DMS114 treated with DMSO at 0.1 percent for 48 hours (cell line): Measurements from ENCODE around the gene FDX2.
"Not testable (repeated sequence)": the region's sequence is repeated elsewhere in the genome, so short reads cannot be mapped to it uniquely, and the experiment has no call there.

Source experiments
- DNase-seq: peaks from one replicate; lab custom pipeline; 2025; ENCODE audit not compliant: unreplicated experiment; lab: John Stamatoyannopoulos, UW

The FDX2 gene

DNA sequence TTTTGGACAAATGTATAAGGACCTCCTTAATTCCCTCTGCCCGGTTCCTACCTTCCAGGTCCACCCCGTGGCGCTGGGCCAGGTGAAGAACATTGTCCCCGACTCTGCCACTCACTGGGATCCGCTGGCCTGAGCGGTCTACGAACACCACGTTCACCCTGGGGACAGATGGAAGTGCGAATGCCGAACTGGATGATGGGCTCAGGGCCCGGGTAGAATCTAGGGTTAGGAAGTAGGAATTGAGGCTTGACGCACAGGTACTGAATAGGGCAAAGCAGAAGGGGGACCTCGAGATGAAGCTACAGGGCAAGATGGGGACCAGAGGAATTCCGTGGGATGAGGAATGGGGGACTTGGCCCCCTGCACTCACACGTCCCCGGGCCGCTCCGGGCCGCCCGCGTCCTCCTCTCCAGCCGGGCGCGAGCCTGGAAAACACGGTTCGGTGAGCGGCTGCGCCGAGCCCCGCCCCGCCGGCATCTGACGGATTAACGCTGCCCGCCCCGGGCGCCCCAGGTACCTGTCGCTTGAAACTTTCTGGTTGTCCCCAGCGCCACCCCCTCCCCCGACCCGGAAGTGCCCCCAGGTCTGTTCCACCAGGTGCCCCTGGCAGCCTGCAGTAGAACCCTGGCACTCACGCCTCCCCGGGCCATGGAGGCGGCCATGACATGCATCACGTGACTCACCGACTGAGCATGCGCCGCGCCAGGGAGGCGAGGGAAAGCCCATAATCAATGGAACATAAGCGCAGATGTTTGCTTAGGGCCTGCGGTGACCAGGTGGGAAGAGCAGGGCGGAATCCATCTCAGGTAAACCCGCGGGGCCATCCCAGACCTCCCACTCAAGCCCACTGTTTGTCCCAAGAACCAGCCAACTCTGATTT, at the start of gene FDX2:
TSS of gene FDX2 (minus strand) at position 681 of the 880 bp plus-strand sequence. CDS start at position 662, 19 bp downstream.
- DNase-seq, result peak; percentile 35

DNA sequence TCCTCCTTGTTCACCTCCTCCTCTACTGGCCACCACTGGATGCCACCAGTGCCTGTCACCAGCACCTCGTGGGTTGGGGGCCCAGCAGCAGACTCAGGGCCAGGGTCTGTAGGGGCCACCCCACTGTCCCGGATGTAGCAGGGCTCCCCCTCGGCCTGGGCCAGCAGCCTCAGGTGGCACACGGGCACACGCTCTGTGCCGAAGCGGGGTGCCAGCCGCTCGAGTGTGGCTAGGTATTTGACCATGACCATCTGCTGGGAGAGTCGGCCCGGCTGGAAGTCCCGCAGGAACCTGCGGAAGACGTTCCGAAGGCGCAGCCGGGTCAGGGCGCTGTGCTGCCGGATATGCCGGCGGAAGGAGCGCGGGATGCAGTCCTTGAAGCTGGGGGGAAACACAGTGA, 49.7 kb upstream of the FDX2 start:
- DNase-seq, result no peak

DNA sequence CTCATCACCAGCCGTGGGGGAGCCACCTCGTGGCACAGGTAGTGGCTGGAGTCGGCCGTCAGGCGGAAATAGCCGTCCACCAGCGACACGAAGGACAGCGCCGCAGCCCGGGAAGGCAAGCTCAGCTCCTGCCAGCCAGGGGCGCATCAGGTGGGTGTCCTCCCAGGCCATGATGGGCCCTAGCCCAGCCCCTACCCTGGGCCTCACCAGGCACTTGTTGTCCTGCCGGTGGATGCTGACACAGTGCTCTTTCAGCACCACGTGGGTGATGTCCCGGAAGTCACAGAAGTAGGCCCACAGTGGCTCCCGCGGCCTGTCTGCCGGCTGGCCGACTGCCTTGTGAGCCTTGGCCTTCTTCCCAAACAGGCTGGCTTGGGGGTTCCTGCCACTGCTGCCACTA, 48.8 kb upstream of the FDX2 start:
- DNase-seq, result no peak

DNA sequence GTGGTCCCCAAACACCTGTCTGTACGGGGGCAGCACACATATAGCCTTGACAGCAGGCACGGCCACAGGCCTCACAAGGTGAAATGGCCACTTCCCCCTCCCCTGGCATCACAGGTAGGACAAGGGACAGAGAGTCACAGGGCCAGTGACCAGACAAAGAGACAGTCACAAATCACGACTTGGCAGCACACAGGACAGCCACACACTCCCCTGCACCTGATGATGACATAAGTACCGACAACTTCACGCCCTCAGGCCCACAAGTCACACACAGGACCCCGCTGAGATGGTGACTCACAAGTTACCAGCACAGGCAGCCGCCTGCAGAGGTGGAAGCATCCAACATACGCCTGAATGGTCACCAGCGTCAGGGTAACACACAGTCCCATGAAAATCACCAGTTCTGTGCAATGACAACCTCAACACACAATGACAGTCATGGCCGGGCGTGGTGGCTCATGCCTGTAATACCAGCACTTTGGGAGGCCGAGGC, 48.0 kb upstream of the FDX2 start:
- DNase-seq, result no peak

DNA sequence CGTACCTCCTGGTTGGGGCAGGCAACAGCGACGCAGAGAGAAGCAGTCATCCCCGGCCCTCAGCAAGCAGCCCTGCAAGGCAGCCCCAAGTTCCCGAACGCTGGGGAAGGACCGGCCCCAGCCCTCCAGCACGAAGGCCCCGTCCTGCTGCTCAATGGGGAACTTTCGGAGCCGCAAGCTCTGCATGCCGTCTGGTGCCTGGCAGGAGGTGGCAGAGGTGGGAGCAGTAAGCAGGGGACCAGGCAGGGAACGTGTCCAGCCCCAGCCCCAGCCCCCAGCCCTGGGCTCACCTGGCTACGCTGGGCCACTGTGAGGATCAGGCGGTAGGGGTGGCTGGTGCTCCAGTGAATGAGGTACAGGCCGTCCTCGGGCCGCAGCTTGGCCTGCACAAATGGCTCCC, 46.4 kb upstream of the FDX2 start:
- no peak for DNase-seq

DNA sequence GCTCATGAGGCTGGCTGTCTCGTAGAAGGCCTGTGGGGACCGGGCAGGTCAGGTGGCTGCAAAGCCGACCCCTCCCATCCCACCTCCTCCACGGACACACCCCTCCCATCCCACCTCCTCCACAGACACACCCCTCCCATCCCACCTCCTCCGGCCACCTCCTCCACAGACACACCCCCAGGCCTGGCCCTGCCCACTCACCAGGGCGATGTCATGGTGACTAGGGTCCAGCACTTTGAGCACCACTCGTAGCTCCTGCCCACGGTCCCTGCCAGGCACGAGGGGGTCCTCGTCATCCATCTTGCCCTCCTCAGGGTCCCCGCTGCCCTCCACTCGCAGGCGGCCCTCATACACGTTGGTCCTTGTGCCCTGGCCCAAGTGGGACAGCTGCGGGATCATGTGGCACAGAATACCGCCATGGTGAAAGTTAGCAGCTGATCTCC, 45.8 kb upstream of the FDX2 start:
- no peak for DNase-seq

DNA sequence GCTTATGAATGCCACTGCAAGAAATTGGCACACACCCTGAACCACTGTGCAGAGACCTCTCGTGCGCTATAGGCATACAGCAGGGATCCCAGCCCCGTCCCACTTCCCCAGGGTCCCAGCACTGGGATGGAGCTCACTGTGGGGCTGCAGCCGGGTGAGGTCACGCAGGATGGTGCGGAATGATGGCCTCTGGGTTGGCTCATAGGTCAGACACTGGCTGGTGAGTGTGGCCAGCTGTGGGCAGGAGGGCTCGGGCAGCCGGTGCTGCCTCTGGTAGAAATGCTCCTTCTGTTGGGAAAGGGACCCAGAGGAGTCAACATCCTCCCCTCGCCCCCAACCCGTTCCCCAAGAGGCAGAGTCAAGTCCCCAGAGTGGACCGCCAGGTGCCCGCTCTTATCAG, 40.6 kb upstream of the FDX2 start:
- no peak for DNase-seq

DNA sequence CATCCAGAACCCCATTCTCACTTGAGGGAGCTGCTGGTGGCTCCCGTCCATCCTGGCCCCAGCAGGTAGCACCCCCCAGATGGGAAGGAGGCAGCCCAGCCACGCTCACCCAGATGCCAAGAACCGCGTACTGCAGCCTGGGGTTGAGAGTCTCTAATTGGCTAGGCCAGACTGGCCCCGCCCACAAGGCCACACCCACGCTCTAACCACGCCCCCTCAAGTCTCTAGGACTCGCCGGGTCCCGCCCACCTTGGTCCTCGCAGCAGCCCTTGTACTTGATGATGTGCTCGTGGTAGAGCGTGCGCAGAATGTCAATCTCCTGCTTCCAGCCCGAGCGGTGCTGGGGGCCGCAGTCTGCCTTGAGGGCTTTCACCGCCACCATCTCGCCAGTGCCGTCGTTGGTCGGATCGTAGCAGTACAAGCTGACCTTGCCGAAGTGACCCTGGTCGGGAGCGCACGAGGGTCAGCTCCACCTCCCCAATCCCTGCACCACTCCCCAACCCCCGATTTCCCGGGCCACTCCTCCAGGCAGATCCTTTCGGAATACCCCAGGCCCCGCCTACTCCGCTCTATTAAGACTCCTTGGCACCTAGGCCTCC, 38.1 kb upstream of the FDX2 start:
- no peak for DNase-seq

DNA sequence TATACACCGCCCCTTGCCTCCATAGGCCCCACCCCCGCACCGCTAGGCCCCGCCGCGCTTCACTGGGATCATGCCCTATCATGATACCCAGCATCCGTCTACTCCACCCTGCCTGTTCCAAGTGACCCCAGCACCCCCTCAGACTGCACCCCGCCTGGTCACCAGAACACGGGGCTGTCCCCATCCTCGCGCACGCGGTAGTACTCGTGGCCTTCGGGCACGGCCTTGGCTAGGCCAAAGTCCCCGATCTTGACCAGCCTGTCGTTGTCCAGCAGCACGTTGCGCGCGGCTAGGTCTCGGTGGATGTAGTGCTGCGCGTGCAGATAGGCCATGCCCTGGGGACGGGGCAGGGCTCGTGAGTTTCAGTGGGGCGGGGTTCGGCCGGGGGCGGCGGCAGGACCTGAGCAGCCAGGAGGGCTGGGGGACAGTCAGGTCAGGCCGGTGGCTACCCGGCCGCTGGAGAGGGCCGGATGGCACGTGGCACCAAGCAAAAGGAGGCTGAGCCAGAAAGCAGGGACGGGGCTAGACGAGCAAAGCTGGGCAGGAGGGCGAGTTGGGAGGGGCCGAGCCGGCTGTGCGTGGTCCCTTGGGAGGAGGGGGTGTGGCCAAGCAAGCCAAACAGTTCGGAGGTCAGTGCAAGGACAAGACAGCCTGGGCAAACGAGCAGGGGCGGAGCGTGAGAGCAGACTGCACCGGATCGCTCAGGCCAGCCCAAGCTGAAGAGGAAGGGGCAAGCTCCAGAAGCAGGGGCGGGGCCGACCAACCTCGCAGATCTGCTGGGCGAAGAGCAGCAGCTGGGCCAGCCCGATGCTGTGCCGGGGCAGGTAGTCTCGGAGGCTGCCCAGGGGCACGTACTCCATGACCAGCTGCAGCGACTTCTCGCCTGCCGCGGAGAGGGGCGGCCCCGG, 37.2 kb upstream of the FDX2 start:
- no peak for DNase-seq

DNA sequence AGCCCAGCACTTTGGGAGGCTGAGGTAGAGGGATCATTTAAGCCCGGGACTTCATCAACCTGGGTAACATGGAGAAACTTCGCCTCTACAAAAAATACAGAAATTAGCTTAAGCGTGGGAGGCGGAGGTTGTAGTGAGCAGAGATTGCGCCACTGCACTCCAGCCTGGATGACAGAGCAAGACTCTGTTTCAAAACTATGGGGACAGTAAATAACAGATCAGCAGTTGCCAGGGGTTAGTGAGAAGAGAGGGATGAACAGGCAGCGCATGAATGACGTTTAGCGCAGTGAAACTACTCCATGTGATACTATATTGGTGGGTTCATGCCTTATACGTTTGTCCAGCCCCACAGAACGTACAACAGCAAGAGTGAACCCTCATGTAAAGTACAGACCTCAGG, 30.7 kb upstream of the FDX2 start:
- DNase-seq, result no peak

DNA sequence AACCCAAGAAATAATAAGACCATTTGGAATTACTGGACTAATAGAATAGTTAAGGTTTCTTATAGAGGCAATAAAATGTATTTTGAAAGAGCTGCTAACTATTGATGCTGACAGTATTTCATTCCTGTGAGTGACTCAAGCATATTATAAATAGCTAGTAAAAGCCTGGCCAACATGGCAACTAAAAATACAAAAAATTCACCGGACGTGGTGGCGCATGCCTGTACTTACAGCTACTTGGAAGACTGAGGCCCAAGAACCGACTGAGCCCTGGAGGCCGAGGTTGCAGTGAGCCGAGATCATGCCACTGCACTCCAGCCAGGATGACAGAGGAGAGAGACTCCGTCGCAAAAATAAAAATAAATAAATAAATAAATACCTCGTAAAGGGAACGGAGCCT, 29.0 kb upstream of the FDX2 start:
- DNase-seq, result no peak

DNA sequence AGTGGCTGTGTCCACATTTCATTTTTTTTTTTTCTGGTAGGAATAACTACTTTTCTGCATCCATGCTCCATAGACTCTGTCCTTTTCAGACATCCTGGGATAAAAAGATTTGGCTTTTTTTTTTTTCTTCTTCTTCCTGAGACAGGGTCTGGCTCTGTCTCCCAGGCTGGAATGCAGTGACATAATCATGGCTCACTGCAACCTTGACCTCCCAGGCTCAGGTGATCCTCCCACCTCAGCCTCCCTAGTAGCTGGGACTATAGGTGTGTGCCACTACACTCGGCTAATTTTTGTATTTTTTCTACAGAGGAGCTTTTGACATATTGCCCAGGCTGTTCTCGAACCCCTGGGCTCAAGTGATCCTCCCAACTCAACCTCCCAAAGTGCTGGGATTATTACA, 27.7 kb upstream of the FDX2 start:
- no peak for DNase-seq

DNA sequence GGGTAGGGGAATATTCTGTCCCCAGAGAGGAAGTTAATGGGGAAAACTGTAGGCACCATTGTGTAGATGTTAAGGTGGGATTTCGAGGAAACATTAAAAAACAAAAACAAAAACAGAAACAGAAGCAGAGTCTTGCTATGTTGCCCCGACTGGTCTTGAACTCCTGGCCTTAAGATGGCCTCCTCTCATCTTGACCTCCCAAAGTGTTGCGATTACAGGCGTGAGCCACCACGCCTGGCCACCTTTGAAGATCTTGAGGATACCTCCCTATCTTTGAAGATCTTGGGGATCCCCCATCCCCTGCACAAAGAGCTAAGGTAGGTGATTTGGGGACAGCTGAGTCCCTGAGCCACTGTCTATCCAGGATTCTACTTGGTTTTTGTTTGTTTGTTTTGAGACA, 24.2 kb upstream of the FDX2 start:
- DNase-seq, result no peak

DNA sequence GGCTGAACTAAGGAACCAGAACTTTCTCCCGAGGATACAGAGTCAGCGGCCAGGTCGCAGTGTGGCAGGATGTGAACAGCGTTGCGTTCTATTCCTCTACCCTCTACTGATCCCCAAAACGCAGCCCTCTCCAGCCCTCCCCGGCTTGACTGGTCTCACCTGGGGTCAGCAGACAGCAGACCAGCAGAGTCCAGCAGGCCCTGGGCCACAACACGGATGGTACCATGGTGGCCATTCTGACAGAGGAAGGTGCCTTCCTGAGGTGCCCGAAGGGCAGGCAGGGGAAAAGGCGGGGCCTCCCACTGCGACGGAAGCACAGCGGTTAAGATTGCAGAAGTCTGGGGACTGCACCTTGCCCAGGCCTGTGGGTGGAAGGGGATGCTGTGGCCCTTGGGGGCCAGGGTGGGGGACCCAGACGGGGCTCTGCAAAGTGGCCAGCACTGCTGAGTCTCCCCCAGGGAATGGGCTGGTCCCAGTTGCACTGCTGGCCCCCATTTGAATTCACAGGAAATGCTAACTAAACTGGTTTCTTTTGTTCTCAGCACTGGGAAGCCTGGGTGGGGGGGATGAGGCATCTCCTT, 23.7 kb upstream of the FDX2 start, which contains the start of gene ICAM3:
TSS of gene ICAM3 (minus strand) at position 245 of the 581 bp plus-strand sequence. CDS start at position 235, 10 bp downstream.
- DNase-seq, result no peak

DNA sequence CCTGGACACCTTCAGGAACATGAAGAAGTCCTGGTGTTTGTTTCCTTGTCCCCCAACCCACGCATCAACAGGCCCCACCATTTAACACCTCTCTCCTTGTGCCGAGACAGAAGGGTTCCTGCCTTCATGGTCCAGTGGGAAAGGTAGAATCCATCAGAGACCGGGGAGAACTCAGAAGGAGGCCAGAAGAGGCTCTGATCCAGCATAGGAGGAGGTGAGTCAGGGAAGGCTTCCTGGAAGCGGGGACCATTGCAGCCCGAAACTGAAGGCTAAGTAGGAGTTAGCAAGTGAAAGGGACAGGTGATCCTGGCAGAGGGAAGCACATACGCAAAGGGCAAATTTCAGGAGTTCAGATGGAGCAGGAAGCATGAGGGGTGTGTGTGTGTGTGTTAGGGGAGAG, 23.1 kb upstream of the FDX2 start:
- no peak for DNase-seq

DNA sequence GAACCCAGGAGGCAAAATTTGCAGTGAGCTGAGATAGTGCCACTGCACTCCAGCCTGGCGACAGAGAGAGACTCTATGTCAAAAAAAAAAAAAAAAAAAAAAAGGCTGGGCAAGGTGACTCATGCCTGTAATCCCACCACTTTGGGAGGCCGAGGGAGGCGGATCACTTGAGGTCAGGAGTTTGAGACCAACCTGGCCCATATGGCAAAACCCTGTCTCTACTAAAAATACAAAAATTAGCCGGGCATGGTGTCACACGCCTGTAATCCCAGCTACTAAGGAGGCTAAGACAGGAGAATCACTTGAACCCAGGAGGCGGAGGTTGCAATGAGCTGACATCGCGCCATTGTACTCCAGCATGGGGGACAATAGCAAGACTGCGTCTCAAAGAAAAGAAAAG, 20.9 kb upstream of the FDX2 start:
- DNase-seq, result not testable (repeated sequence)

DNA sequence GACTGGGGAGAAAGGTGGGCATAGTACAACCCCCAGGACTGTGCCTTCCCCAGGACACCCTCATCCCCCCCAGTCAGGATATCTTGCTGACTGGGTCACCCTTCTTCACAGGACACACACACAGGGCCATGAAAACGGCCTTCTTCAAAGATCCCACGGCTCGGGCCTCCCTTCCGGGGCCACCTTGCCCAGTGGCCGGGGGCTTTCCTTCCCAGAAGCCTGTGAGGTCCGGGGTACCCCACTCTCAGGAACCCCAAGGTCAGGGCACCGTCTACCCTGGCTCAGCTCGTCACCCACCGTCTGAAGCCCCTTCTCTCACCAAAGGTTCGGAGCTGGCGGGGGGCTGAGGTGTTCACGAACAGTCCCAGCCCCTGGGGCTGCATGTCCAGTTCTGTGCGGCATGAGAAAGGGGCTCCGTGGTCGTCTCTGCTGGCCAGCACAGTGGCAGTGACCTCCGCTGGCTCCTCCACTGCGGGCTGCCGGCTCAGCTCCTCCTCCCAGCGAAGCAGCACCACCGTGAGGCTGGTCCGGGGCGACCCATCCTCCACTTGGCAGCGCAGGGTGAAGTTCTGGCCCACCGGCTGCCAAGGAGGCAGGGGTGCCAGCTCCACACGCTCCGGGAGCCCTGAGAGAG, 19.7 kb upstream of the FDX2 start:
- no peak for DNase-seq

DNA sequence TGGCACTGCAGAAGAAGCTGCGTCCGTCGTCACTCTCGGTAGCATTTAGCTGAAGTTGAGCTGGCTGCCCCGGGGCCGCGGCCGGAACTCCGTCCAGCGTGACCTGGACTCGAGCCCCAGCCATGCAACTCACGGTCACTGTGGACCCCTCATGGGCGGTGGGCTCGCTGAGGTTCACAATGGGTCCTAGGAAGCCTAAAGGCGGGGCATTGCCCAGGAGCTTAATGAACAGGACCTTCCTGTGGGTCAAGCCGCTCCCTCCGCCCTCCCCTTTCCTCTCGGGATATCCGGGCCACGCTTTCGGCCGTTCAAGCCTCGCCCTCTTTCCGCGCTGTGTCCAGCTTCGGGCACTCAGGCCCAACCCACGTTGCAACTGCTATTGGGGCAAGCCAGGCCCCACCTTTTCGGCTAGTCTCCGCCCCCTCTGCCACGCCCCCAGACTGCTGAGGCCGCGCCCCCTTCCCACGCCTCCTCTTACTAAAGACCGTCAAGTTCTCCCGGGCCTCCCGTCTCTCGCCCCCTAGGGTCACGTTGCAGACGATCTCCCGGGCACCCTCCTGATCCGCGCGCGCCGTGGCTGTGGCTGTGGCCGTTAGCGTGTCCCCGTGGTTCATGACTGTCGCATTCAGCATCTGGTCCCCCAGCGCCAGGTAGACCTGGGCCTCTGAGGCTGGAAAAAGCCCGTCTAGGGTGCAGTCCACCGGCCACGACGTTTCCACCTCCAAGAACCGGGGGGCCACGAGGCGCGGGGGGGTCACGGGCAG, 19.0 kb upstream of the FDX2 start:
- peak; percentile 68 for DNase-seq

DNA sequence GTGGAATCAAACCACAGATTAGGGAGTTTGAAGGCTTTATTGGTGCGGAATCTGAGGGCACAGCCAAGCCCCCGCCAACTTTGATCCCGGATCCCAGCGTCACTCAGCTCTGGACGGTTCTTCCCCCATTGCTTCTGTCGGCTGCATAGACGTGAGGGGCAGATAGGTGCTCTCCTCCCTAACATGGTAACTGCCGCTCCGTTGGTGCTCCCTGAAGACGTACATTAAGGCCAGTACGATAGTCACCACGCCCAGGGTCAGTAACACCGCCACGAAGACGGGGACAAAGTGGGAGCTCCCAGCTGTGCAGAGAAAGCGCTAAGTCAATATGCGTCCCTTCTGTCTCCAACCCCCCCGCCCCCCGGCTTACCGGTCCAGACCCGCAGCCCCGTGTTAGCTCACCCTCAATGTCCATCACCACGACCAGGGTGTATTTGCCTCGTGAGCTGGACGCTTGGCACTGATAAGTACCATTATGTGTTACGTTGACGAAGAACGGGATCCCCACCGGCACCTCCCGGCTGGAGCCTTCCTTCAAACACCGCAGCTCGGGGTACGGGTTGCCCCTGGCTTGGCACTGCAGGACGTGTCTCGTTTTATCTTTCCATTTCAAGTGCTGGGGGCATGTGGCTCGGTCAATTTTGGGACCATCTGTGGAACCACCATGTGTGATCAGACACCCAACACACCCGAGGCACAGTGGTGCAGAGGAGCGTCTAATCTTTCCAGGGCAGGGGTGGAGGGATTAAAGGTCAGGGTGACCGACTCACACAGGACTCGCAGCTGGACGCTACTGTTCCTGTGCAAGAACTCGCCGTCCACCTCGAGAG, 18.2 kb upstream of the FDX2 start:
- no peak for DNase-seq
